Activated CD8-positive, alpha-beta memory T cell treated with anti-CD3 and anti-CD28 coated beads, Interleukin-2, amount 50 U/mL, for 48 hours (primary cell): Measurements from ENCODE around the gene STXBP6.

Source experiments
- DNase-seq: peaks from one replicate; pipeline ENCODE4 v3.0.0-alpha.2; 2020

STXBP6 gene

GRCh38 chr14:25049568-25050268, at the start of gene STXBP6:
TSS of gene STXBP6 (minus strand) at chr14:25050147. CDS start at chr14:24974818, 75,329 bp downstream.
- DNase-seq, result peak; percentile 63

GRCh38 chr14:25097120-25097519, 47.2 kb upstream of the STXBP6 start:
- no peak for DNase-seq

- DNase-seq, result no peak
These were observed 45.9 kb upstream of the STXBP6 start for GRCh38 chr14:25095736-25096437.

- no peak for DNase-seq
These were observed 44.4 kb upstream of the STXBP6 start for GRCh38 chr14:25094171-25094907.

- no peak for DNase-seq
These were observed 42.4 kb upstream of the STXBP6 start for GRCh38 chr14:25092258-25092740.

GRCh38 chr14:25090716-25091454, 40.9 kb upstream of the STXBP6 start:
- no peak for DNase-seq

GRCh38 chr14:25090256-25090655, 40.3 kb upstream of the STXBP6 start:
- DNase-seq, result no peak

- DNase-seq, result no peak
These were observed 39.5 kb upstream of the STXBP6 start for GRCh38 chr14:25089496-25089895.

- no peak for DNase-seq
These were observed 37.0 kb upstream of the STXBP6 start for GRCh38 chr14:25086821-25087396.

- no peak for DNase-seq
These were observed 36.1 kb upstream of the STXBP6 start for GRCh38 chr14:25086081-25086480.

GRCh38 chr14:25080682-25081081, 30.7 kb upstream of the STXBP6 start:
- DNase-seq, result no peak

GRCh38 chr14:25079311-25079710, 29.4 kb upstream of the STXBP6 start:
- no peak for DNase-seq

GRCh38 chr14:25074099-25074685, 24.2 kb upstream of the STXBP6 start:
- DNase-seq, result no peak

GRCh38 chr14:25069879-25070278, 19.9 kb upstream of the STXBP6 start:
- no peak for DNase-seq

- no peak for DNase-seq
These were observed 17.7 kb upstream of the STXBP6 start for GRCh38 chr14:25067600-25067999.

GRCh38 chr14:25062022-25062321, 12.0 kb upstream of the STXBP6 start:
- no peak for DNase-seq

GRCh38 chr14:25056688-25057078, 6.7 kb upstream of the STXBP6 start:
- DNase-seq, result no peak

- no peak for DNase-seq
These were observed 6.2 kb upstream of the STXBP6 start for GRCh38 chr14:25055992-25056687.

- DNase-seq, result no peak
These were observed 5.1 kb upstream of the STXBP6 start for GRCh38 chr14:25055005-25055404.

GRCh38 chr14:25053585-25053984, 3.6 kb upstream of the STXBP6 start:
- DNase-seq, result no peak

- DNase-seq, result no peak
These were observed 3.0 kb upstream of the STXBP6 start for GRCh38 chr14:25052921-25053320.

- no peak for DNase-seq
These were observed 2.4 kb upstream of the STXBP6 start for GRCh38 chr14:25052385-25052784.
